H9 (cell line): ENCODE measurements around the gene RRAD. TPM values are rescaled to one million over a fixed set of nuclear protein-coding genes. Genes with fewer than 3 reads are reported as not detected.
A peak's percentile ranks its signal among the peaks of the same experiment; 100 is the strongest.

Source experiments
- DNase-seq: peaks from one replicate; pipeline ENCODE4 v3.0.0-alpha.2; 2017
- H2AFZ ChIP-seq: one replicate; pipeline ENCODE4 v1.6.1; 2013; ENCODE audit warnings: mild to moderate bottlenecking, low read length, control low read depth, moderate library complexity
- H2AK5ac ChIP-seq: 2 replicates; pipeline ENCODE4 v1.6.1; 2013; ENCODE audit warnings: low read length, control low read depth, mixed read lengths; ENCODE audit not compliant: insufficient read length
- H2BK120ac ChIP-seq: one replicate; pipeline ENCODE4 v1.6.1; 2013; ENCODE audit warnings: low read depth, mild to moderate bottlenecking, low read length, control low read depth, inconsistent platforms; ENCODE audit not compliant: poor library complexity, severe bottlenecking
- H2BK12ac ChIP-seq: 2 replicates; pipeline ENCODE4 v1.6.1; 2013; ENCODE audit warnings: low read length, control low read depth, mixed read lengths, low read depth; ENCODE audit not compliant: insufficient read length
- H2BK15ac ChIP-seq: 2 replicates; pipeline ENCODE4 v1.6.1; 2013; ENCODE audit warnings: low read depth, low read length, control low read depth
- H2BK20ac ChIP-seq: one replicate; pipeline ENCODE4 v1.6.1; 2013; ENCODE audit warnings: low read depth, mild to moderate bottlenecking, low read length, control low read depth, inconsistent platforms; ENCODE audit not compliant: poor library complexity, severe bottlenecking
- H2BK5ac ChIP-seq: 2 replicates; pipeline ENCODE4 v1.6.1; 2013; ENCODE audit warnings: low read length, control low read depth, mixed read lengths; ENCODE audit not compliant: insufficient read length
- H3K14ac ChIP-seq: 2 replicates; pipeline ENCODE4 v1.6.1; 2013; ENCODE audit warnings: low read length, control low read depth; ENCODE audit not compliant: insufficient read depth
- H3K18ac ChIP-seq: 2 replicates; pipeline ENCODE4 v1.6.1; 2013; ENCODE audit warnings: low read depth, mild to moderate bottlenecking, mixed read lengths, low read length, control low read depth; ENCODE audit not compliant: insufficient read length
- H3K23ac ChIP-seq: 2 replicates; pipeline ENCODE4 v1.6.1; 2013; ENCODE audit warnings: low read length, control low read depth, mixed read lengths, low read depth; ENCODE audit not compliant: insufficient read length
- H3K23me2 ChIP-seq: 2 replicates; pipeline ENCODE4 v1.6.1; 2013; ENCODE audit warnings: low read depth, mild to moderate bottlenecking, mixed read lengths, low read length, control low read depth; ENCODE audit not compliant: insufficient read length, poor library complexity, severe bottlenecking
- H3K27ac ChIP-seq: 2 replicates; pipeline ENCODE4 v1.5.1; 2013; ENCODE audit warnings: low read length, control low read depth, mixed read lengths, low read depth; ENCODE audit not compliant: insufficient read length
- H3K27me3 ChIP-seq: 2 replicates; pipeline ENCODE4 v1.6.1; 2013; ENCODE audit warnings: low read length, control low read depth, inconsistent platforms; ENCODE audit not compliant: insufficient read depth
- H3K4ac ChIP-seq: 2 replicates; pipeline ENCODE4 v1.6.1; 2013; ENCODE audit warnings: low read depth, mild to moderate bottlenecking, control low read depth, inconsistent platforms, low read length, moderate library complexity
- H3K4me1 ChIP-seq: 2 replicates; pipeline ENCODE4 v1.6.1; 2013; ENCODE audit warnings: low read length, control low read depth, inconsistent platforms; ENCODE audit not compliant: insufficient read depth
- H3K4me2 ChIP-seq: 2 replicates; pipeline ENCODE4 v1.6.1; 2013; ENCODE audit warnings: low read length, control low read depth, mixed read lengths; ENCODE audit not compliant: insufficient read length, insufficient read depth
- H3K56ac ChIP-seq: 2 replicates; pipeline ENCODE4 v1.6.1; 2013; ENCODE audit warnings: low read depth, mild to moderate bottlenecking, mixed read lengths, low read length, control low read depth; ENCODE audit not compliant: insufficient read length
- H3K79me1 ChIP-seq: 2 replicates; pipeline ENCODE4 v1.6.1; 2013; ENCODE audit warnings: low read depth, mild to moderate bottlenecking, moderate library complexity, low read length, control low read depth, inconsistent platforms; ENCODE audit not compliant: insufficient read depth, poor library complexity, severe bottlenecking
- H3K79me2 ChIP-seq: 2 replicates; pipeline ENCODE4 v1.6.1; 2013; ENCODE audit warnings: low read length, control low read depth, inconsistent platforms; ENCODE audit not compliant: insufficient read depth
- H3K9ac ChIP-seq: 2 replicates; pipeline ENCODE4 v1.6.1; 2013; ENCODE audit warnings: low read length, control low read depth, mixed read lengths; ENCODE audit not compliant: insufficient read length; ENCODE audit errors: extremely low read depth
- H3K9me3 ChIP-seq: one replicate; pipeline ENCODE4 v1.6.1; 2013; ENCODE audit warnings: low read depth, low read length, inconsistent platforms; ENCODE audit not compliant: control insufficient read depth
- H3T11ph ChIP-seq: one replicate; pipeline ENCODE4 v1.6.1; 2013; ENCODE audit warnings: mild to moderate bottlenecking, low read length, control low read depth, inconsistent platforms
- H4K20me1 ChIP-seq: one replicate; pipeline ENCODE4 v1.6.1; 2013; ENCODE audit not compliant: control insufficient read depth, insufficient read length, insufficient read depth
- H4K5ac ChIP-seq: 2 replicates; pipeline ENCODE4 v1.6.1; 2013; ENCODE audit warnings: low read depth, mild to moderate bottlenecking, mixed read lengths, low read length, control low read depth; ENCODE audit not compliant: insufficient read length
- H4K8ac ChIP-seq: replicated peaks from 2 replicates; pipeline ENCODE4 v1.6.1; 2013; ENCODE audit warnings: low read length, control low read depth, mixed read lengths, low read depth; ENCODE audit not compliant: insufficient read length
- H4K91ac ChIP-seq: 2 replicates; pipeline ENCODE4 v1.6.1; 2013; ENCODE audit warnings: low read depth, mild to moderate bottlenecking, moderate library complexity, mixed read lengths, low read length, control low read depth; ENCODE audit not compliant: insufficient read length
- H3K27ac Mint-ChIP-seq, 3 experiments: 2 replicates in 2 of 3; 3 replicates in 1 of 3; pipeline ENCODE4 v1.8.0; 2020 to 2021; ENCODE audit warnings: mixed read lengths in 3 of 3, mild to moderate bottlenecking in 1 of 3, moderate library complexity in 1 of 3
- H3K27me3 Mint-ChIP-seq: 2 replicates; pipeline ENCODE4 v1.8.0; 2021; ENCODE audit warnings: low read depth, mild to moderate bottlenecking, moderate library complexity, mixed read lengths
- H3K36me3 Mint-ChIP-seq, 3 experiments: 2 replicates in 2 of 3; 3 replicates in 1 of 3; pipeline ENCODE4 v1.8.0; 2020 to 2021; ENCODE audit warnings: low read depth in 3 of 3, mixed read lengths in 3 of 3; ENCODE audit not compliant: insufficient read depth in 1 of 3
- H3K4me1 Mint-ChIP-seq, 2 experiments: 2 replicates each; pipeline ENCODE4 v1.8.0; 2020; ENCODE audit warnings: mixed read lengths in 2 of 2
- H3K4me3 Mint-ChIP-seq, 2 experiments: 2 replicates in 1 of 2; 3 replicates in 1 of 2; pipeline ENCODE4 v1.8.0; 2020 to 2021; ENCODE audit warnings: mild to moderate bottlenecking in 2 of 2, mixed read lengths in 2 of 2, moderate library complexity in 1 of 2
- H3K9me3 Mint-ChIP-seq, 2 experiments: 2 replicates in 1 of 2; 3 replicates in 1 of 2; pipeline ENCODE4 v1.8.0; 2020; ENCODE audit warnings: mild to moderate bottlenecking in 2 of 2, mixed read lengths in 2 of 2, moderate library complexity in 1 of 2
- WGBS: extraction: QIAGEN DNeasy Blood & Tissue Kit; methylation state at CpG from one replicate; pipeline ENCODE4 v1.1.7; 2013; ENCODE audit warnings: missing lambda C conversion rate, low lambda C conversion rate, mixed read lengths; ENCODE audit not compliant: insufficient read length; ENCODE audit errors: extremely low coverage; 5-methylcytosine and 5-hydroxymethylcytosine counted together
- total RNA-seq: library from RNA; stranded (reverse); gene quantifications from 2 replicates; pipeline ENCODE4 v1.2.1, GENCODE V29; 2021
- TF ChIP-seq, protein P1 (sequence below): fragments of 200-600 bp; sonication (generic); conservative IDR thresholded peaks from 3 replicates; pipeline ENCODE4 v1.8.0; 2021; ENCODE audit warnings: antibody characterized with exemption, mild to moderate bottlenecking

Gene RRAD
- total RNA-seq, 1 experiment from 2014 or later, result 0.72 TPM

DNA sequence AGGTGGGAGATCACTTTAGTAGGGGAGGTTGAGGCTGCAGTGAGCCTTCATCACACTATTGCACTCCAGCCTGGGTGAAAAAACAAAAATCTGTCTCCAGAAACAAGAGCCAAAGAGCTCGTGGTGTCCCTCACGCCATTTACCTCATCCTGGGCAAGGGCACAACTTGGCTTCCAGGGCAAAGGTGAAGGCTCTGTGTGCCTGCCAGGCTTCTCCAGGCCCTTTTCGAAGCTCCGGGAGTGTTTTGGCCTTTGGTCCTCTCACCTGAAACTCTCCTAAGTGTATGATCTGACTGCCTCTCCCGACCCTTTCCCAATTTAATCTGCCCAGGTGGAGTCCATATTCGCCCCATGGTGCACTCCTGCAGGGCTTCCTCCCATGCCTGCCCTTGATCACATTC is 24.1 kb upstream of the RRAD start:
- no peak overlapping the region for H4K8ac ChIP-seq
- H2BK120ac ChIP-seq, result no peak overlapping the region
- peaks cover 14% of the 10 kb centered on the region; the same call in 1 of the 2 replicates for H3K27me3 ChIP-seq
- no peak overlapping the region for H4K5ac ChIP-seq
- no peak overlapping the region for H2BK5ac ChIP-seq
- H2BK15ac ChIP-seq, result no peak overlapping the region
- no peak overlapping the region for H4K91ac ChIP-seq
- H2AFZ ChIP-seq, result no peak overlapping the region
- H3K18ac ChIP-seq, result no peak overlapping the region
- H3K23me2 ChIP-seq, result no peaks in the 10 kb centered on the region
- no peak overlapping the region for H3K4me2 ChIP-seq
- no peaks in the 10 kb centered on the region for H3K79me2 ChIP-seq
- Mint-ChIP-seq H3K9me3 (peaks cover 6 to 8% of the 10 kb centered on the region in 2 experiments; a peak in 3 of 5 replicates), H3K27me3 (peaks cover 8% of the 10 kb centered on the region), H3K27ac (0 out of 7 replicates have a peak overlapping the region, but pooled peaks of 1 of the 3 experiments have one; percentile 53), H3K4me1 (peaks cover 11 to 13% of the 10 kb centered on the region in 2 experiments), H3K4me3 (no peak overlapping the region), H3K36me3 (peaks cover 0 to 8% (median 6%) of the 10 kb centered on the region in 3 experiments; a peak in 4 of 7 replicates)
- H3K27ac ChIP-seq, result no peak overlapping the region
- no peak for DNase-seq
- no peaks in the 10 kb centered on the region for H4K20me1 ChIP-seq
- H3K4ac ChIP-seq, result no peak overlapping the region
- no peak overlapping the region for H2AK5ac ChIP-seq
- no peak overlapping the region for H3K23ac ChIP-seq
- no peak overlapping the region for H2BK12ac ChIP-seq
- TF ChIP-seq, protein P1, sequence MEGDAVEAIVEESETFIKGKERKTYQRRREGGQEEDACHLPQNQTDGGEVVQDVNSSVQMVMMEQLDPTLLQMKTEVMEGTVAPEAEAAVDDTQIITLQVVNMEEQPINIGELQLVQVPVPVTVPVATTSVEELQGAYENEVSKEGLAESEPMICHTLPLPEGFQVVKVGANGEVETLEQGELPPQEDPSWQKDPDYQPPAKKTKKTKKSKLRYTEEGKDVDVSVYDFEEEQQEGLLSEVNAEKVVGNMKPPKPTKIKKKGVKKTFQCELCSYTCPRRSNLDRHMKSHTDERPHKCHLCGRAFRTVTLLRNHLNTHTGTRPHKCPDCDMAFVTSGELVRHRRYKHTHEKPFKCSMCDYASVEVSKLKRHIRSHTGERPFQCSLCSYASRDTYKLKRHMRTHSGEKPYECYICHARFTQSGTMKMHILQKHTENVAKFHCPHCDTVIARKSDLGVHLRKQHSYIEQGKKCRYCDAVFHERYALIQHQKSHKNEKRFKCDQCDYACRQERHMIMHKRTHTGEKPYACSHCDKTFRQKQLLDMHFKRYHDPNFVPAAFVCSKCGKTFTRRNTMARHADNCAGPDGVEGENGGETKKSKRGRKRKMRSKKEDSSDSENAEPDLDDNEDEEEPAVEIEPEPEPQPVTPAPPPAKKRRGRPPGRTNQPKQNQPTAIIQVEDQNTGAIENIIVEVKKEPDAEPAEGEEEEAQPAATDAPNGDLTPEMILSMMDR, result no peak
- H3K4me1 ChIP-seq, result no peaks in the 10 kb centered on the region
- no peaks in the 10 kb centered on the region for H3K79me1 ChIP-seq
- H3K9me3 ChIP-seq, result no peaks in the 10 kb centered on the region
- H3K9ac ChIP-seq, result no peak overlapping the region
- H3K14ac ChIP-seq, result no peak overlapping the region
- H3T11ph ChIP-seq, result no peak overlapping the region
- H3K56ac ChIP-seq, result no peak overlapping the region
- WGBS, result no CpG with 5 or more reads among the region's 6 CpGs
- no peak overlapping the region for H2BK20ac ChIP-seq
